GM19397 (cell line): ENCODE results near the gene TSPAN9.

ENCODE experiments used
- ATAC-seq: cut with Tn5 transposase; IDR thresholded peaks from one replicate; pipeline ENCODE4 v1.9.1; 2021; ENCODE audit warnings: mild to moderate bottlenecking, moderate library complexity; ENCODE audit not compliant: unreplicated experiment

Gene TSPAN9

DNA sequence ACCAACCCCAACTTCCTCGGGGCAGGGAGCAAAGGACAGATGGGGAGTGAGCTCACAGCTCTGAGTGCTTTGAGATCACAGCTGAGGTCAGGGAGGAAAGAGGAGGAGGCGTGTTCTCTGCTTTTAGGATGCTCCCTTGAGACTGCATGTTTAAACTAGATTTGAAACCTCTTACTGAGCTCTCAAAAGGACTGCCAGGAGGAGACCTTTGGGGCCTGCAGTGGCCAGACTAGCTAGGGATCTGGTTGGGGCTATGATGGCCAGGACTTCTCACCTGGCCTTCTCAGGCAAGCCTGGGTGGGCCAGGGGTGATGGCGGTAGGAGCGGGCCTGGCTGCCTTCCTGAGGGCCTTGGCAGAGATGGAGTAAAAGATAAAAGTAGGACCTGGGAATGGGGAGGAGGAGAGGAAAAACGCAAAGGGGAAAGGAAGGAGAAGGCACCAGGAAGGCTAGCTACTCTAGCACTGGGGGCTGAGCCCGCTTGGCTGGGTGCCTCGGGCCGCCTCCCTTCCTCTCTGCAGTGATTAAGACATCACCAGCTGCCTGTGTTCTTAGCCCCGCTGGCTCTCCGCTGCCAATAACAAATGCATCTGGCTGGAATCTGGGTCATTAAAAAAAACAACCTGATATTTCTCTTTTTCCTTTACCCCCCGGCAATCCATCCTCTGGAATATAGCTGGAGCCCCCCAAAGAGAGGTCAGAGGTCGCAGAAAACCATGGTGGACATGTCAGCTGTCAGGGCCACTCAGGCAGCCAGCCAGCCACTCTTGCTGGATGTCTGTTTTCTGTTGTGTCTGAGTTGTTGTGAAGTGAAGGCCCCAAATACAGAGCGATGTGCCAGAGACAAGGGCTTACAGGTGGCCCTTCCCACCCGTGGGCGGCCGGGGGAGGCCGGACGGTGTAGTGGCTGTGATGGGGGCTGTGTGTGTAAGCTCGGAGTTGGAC lies 141.3 kb downstream of the TSPAN9 start:
- ATAC-seq = no peak

DNA sequence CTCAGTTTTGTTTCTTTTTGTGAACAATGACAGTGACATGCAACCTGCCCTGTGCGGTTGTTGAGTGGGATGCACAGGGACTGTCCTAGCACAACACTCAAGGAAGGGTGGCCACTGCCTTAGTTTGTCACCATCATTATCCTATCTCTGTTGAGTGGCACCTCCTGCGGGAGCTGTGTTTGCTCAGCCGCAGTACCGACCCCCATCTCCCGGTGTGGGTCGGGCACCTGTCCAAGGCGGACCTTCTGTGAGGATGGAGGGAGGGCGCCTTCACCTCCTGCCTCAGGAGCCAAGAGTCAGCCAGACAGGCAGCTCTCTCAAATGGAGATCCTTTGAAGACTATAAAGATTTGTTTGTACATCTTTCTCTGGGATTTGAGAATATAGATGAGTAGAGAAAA lies 142.1 kb downstream of the TSPAN9 start:
- no peak for ATAC-seq

DNA sequence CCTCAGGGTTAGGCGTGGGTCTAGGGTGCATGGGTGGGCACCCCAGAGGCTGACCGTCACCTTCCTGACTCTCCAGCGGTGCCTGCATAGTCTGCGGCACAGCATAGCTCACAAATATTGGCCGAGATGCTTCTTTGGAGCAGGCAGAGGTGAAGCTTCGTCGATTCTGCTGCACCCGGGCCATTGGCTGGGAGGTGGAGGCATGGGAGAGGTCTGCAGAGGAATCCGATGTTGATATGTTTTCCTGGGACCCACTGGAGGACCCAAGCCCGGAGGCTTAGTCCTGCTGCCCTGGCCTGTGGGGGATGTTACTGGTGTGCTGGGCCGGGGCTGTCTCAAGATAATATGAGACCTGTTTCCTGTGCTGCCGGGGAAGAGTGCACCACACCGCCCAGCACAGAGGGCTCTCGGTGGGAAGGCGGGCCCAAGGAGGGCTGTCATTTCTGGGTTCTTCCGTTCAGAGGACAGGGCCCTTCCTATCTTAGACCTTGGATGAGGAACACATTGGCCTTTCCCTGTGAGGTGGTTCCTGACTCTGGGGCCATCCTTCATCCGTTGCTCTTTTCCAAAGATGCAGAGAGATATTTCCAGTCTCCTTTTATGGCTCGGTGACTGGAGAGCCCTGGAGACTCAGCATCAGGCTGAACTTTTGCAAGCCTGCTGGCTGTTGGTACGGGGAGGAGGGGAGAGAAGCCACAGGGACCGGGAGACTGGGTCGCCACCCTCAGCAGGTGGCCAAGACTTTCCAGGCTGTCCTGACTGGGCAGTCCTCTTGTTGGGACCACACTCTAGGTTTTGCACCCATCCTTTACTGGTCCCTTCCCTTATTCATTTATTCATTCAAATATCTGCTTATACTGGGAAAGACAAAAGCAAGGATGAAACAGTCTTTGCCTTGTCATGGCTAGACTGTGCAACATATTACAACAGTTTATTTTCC lies 143.5 kb downstream of the TSPAN9 start:
- ATAC-seq = no peak

DNA sequence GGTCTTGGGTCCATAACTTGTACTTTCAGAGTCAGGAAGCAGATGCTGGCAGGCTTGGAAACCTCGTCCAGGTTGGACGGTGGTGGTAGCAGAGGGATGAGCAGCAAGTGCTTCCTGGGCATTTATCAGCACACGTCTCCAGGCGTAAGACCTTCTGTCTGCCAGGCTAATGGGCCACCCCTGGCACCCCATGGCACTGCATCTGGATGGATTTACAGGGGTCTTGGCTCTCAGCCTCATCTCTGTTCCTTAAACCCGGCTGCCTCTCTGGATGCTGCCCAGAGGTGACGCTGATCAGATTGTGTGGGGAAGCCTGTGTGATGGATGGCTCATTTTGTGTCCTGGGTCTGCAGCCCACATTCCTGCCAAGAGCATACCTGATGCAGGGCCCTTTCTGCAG lies 145.1 kb downstream of the TSPAN9 start:
- ATAC-seq = no peak

DNA sequence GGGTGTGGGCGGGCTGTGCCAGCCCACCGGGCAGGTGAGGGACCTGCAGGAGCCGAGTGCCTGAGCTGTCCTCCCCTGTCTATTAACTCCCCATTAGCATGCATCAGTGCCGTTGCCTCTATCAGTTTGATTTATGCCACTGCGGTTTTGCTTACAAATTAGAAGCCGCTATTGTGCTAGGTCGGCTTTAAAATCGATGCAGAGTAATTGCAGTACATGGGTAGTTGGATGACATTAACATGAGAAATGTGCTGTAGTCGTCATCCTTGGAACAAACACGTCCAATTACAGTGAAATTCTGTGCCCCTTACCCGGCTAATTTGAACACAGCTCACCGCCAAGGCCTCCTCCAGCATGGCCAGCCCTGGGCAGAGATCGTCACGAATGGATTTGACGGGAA lies 145.8 kb downstream of the TSPAN9 start:
- no peak for ATAC-seq

DNA sequence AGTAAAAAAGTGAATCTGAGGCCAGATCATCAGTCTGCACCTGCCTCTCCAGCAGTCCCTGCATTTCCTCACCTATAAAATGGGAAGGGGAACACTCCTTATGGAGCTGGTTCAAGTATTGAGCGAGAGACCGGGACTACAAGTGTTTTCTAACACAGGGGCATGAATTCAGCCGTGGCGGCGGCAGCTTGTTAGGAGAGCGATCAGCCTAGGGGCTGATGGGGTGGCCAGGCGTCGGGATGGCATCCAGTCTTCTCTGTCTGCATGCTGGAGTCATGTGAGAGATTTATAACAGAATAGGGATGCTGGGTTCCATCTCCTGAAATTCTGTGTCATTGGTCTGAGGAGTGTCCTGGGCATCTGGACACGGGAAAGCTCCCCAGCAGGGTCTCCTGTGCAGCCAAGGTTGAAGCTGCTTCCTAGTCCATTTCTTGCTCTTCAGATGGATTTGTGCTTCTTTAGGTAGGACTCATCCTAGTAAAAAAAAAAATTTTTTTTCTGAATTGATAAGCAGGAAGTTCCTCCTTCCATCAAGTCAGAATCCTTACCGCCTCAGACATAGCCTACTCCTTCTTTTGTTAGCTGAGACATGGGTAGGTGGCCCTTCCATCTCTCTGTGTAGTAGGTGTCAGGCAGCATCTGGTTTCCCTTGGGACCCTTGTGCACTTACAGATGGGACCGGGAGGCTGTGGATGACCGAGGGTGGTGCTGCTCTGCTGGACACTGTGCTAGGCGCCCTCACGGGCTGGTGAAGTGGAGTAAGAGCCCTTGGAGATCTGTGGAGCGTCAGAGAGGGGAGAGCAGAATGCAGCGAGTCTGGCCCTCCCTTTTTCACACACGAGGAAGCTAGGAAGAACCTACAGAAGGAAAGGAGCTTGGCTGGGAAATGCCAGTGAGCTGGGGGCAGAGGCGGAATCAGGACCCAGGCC lies 146.7 kb downstream of the TSPAN9 start:
- ATAC-seq = no peak

DNA sequence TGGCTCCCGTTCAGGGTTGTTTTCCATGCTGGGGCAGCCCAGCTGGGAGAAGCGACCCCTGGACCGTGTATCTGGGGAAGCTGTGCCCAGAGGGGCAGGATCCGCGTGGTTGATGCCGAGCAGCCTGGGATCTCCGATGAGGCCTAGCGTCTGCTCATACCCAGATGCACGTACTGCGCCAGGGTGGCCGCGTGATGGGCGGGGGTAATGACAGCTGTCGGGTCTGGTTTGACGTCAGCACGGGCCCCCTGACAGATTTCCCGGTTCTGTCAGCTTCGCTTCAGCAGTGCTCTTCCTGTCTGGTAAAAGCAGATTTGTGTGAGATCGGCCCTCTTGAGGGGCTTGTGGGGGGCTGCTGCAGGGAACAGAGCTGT lies 147.3 kb downstream of the TSPAN9 start:
- ATAC-seq = no peak

DNA sequence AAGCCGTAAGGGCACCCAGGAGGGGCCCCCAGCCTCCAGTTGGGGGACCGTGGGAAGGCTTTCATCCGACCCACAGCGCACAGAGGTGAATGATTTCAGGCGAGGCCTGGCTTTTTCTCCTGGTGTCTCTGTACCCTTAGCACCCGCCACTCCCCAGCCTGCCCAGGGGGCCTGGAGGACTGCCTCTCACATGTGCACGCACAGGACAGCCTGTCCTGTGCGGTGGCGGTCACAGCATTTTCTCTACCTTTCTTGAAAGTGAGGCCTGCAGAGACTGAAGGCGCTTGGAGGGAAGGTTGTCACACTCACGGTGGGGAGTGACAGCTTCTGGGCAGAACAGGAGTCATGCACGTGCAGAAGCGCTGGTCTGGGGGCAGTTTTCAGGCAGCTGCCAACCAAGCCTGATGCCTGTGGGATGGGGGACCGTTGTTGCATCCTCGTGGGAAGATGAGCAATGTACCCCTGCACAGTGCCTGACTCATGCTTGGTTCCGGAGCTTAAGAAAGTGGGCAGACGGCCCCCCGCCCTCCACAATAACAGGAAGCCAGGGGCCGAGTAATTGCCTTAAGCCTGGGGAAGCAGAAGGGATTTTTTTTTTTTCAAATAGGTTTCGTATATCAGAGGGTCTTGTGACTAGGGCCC lies 148.1 kb downstream of the TSPAN9 start:
- ATAC-seq = no peak

DNA sequence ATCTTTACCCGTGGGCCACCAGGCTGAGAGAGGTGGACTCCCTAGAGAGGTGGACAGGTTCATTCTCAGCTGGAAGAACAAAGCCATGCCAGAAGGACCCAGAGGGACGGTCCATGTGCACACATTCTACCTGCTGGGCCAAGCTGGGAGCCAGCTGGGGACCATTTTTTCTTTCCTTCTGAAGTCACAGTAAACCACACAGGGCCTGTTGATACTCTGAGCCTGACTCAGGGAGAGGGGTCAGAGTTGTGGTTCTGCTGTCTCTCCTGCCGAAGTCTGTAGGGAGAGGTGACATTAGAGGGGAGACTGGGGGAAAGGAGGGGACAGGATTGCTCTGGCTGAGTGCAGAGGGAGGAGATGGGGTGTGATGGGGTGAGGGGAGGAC lies 148.6 kb downstream of the TSPAN9 start:
- ATAC-seq = no peak

DNA sequence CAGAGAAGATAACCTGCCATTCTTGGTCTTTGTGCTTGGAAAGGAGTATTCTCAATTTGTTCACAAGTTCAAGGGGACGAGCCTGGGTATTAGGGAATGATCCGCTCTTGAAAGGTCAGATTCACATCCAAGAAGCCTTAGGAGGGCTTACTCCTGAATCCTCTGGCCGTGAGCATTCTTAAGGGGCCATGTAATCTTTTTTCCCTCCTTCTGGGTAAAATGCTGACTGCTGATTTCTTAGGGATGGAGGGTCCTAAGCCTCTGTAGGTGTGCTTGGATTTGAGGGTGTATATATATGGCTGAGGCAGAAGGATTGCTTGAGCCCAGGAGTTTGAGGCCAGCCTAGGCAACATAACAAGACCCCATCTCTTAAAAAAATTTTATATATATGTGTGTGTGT lies 149.1 kb downstream of the TSPAN9 start:
- ATAC-seq = no peak

DNA sequence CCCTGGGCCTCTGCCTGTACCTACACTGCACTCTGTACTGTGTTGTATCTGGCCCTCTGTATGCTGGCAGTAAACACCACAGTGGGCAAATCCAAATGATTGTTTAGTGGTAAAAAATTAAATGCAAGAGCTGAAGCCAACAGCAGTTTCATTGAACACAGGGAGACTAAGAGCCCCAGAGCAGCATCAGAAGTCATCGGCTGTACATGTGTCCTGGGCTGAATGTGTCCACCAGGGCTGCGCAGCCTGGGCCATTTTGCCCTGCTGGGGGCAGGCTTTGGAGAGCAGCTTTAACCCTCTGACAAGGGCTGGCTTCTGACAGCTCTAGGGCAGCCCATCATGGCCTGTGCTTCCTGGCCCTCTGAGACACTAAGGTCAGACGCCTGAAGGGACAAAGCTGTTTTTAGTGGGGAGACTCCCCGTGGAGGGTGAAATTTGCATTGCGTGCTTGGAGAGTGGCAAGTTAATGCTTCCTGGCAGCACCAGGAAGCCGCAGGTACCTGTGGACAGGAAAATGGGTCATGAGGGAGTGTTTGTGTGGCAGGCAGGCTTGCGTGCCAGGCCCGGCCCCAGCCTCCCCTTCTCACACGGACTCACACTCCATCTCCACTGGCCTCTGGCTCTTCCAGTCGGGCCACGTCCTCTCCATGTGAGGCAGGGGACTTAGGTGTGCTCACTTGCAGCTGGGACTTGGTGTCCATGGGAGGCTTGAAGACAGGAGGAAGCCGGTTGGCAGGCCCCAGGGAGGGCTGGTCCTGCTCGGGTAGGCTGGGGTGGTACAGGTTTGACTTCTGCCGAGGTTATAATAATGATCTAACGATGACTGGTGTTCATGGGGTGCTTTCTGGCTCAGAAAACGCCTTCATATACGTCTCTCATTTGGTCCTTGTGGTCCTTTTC lies 150.1 kb downstream of the TSPAN9 start:
- no peak for ATAC-seq

DNA sequence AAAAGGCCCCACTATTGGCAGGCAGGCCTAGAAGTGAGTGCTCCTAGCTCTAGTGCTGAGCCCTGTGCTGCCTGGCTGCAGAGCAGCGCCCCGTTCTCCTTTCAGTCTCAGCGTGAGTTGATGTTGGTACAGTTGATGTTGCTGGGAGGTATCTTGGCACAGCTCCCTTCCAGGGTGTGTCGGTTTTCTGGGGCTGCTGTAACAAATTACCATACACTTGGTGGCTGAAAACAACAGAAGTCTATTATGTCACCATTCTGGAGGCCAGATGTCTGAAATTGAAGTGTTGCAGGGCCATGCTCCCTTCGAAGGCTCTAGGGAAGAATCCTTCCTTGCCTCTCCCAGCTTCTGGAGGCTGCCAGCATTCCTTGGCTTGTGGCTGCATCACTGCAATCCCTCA lies 151.4 kb downstream of the TSPAN9 start:
- no peak for ATAC-seq

DNA sequence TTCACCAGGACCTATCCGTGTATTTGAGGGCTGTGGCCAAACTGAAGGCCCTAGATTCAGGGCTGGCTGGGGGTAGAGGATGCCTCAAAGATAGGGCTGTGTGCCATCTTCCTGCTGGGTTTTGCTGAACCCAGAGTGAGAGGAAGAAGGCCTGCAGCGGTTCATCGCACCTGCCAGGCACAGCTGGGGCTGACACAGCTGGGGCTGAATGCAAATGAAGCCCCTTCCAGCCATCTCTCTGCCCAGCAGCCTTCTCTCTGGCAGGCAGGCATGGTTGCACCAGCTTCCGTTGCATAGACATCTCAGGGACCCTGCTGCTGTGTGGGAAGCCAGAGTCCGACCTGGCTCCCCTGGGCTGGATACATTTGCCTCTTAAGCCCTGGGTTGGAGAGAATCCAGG lies 152.4 kb downstream of the TSPAN9 start:
- ATAC-seq = no peak

DNA sequence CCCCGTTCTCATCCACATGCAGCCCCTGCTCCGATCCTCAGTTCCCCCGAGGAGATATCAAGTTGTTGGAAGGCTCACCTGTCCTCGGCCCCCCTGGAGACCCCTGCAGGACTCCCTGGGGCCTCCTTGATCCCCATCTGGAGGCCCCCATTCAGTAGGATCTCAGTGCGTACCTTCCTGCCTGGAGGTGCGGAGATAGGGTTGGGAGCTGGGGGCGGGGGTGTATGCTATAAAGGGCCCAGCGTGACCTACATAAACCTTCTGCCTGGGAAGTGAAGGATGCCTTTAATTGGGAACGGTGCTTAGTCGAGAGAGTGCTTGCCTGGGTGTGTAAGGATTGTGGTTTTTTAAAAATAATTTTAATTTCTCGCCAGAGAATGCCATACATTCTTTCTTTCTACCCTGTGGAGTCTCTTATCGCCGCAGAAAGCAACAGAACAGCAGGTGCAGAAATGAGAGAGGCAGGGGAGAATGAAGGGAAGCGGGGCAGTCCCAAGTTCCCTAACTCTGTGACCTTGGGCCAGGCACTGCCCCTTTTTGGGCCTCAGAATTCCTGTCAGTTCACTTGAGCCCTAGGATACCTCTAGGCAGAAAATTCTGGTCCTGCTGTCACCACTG lies 153.7 kb downstream of the TSPAN9 start:
- no peak for ATAC-seq

DNA sequence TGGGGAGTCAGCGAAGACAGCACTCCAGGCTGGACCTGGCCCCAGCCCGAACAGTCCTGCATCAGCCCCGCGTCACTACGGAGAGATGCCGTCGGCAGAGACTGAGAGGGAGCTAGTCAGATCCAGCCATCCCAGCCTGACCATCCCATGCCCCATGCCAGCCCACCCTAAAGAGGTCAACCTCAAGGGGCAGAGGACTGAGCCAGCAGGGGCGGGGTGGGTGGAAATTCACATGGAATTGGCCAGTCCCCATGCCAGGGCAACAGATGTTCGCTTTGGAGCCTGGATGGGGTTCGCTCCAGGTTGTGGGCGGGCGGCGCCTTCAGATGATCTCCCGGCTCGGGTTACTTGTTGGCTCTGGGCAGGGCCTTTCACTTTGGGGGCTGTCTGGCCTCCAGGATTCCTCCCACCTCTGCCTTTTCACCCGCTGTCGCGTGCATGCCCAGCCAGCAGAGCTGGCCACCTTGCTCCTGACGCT lies 154.3 kb downstream of the TSPAN9 start:
- ATAC-seq = no peak

DNA sequence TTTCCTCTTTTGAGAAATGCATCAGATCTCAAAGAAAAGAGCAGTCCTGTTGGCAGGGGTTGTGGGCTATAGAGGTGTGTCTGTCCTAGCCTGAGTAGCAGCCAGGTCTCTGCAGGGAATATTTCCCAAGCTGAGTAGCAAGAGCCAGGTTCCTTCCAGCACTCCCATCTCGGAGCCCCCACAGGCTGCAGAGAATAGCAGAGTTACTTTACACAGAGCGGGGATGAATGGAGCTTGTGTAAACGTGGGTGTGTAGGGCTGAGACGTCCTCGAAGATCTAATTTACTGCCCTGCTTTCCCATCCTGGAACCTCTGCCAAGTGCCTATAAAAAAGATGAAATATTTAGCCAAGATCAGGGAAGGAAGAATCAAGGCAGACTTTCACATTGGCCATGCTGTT lies 156.6 kb downstream of the TSPAN9 start:
- ATAC-seq = no peak

DNA sequence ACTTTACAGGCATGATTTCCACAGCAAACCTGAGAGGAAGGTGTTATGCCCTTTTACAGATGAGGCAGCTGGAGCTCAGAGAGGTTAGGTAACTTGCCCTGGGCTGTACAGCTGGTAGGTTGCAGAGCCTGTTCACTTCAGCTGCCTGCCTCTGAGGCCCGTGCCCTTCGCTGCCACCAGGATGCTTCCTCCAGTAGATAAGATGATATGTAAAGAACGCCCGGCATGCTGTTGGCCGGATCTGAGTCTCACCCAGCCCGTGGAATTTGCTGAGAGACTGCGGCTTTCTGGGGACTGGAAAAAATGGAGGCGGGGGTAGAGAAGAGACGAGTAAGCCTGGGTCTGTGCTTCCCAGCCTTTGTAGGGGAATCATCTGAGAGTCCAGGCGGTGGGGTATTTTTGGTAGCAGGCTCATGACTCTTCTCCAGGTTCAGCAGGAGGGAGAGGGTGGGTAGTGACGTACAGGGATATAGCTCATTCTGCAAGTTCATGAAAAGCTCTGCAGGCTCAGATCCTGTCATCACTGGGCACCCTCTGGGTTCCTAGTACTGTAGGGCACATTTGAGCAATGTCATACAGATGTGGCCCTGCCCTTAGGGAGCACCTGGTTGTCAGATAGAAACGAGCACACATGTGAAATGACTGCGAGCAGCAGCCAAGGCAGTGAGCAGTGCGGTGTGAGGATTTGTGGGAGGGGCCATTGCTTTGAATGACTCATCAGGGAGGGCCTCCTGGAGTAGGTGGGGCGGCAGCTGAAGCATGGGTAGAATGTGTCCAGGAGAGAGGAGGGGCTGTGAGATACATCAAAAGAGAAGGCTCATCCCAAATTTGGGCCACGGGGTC lies 159.4 kb downstream of the TSPAN9 start:
- no peak for ATAC-seq

DNA sequence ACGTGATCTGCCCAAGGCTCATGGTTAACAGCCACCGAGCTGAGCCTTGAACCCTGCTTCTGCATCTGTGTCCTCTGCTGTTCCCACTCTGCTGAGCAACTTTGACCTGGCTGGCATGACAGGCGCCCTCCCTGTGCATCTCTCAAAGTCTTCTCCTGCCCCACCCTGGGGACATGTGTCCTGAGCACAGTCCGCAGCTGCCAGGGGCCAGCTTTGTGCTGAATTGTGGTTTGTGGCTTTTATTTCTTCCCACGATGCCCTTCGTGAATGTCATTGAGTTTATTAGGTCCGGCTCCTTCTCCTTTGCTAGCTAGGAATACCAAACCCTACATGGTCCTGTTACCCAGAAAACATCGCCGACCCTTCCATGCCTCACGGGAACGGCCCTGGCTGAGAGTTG lies 161.0 kb downstream of the TSPAN9 start:
- no peak for ATAC-seq
